Fibroblast of skin of scalp (primary cell): Measurements from ENCODE around the gene DYNC1H1.
A peak's percentile ranks its signal among the peaks of the same experiment; 100 is the strongest.
"Not testable (repeated sequence)": the region's sequence is repeated elsewhere in the genome, so short reads cannot be mapped to it uniquely, and the experiment has no call there.

Source experiments
- DNase-seq: peaks from one replicate; pipeline ENCODE4 v3.0.0-alpha.2; 2013

DYNC1H1 gene

GRCh38 chr14:102071283-102071998, 107.1 kb downstream of the DYNC1H1 start:
- peak; percentile 66 for DNase-seq

- DNase-seq = no peak
These were observed 110.1 kb downstream of the DYNC1H1 start for GRCh38 chr14:102074415-102074964.

GRCh38 chr14:102075155-102075554, 110.8 kb downstream of the DYNC1H1 start:
- no peak for DNase-seq

DNA sequence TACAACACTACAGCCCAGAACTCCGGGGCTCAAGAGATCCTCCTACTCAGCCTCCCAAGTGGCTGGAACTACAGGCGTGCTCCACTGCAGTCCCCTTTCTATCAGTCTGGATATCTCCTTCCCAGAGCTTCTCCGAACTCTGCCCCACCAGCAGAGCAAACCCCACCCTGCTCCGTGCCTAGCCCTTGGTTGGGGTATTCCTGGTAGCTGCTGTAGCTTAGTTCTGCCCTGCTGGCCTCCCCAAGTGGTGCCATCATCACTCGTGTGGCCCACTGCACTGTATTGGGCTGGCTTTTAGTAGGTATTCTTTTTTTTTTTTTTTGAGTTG, 113.0 kb downstream of the DYNC1H1 start:
- no peak for DNase-seq

DNA sequence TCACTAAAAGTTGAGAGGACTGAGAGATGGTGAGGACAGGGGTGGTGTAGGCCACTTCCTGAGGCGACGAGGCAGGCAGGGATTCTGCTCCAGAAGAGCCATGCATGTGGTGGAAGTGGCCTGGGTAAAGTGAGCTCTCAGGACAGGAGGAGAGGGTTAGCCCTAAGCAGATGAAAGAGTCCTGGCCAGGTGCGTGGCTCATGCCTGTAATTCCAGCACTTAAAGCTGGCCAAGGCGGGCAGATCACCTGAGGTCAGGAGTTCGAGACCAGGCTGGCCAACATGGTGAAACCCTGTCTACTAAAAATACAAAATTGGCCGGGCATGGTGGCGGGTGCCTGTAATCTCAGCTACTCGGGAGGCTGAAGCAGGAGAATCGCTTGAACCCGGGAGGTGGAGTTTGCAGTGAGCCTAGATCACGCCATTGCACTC, 114.0 kb downstream of the DYNC1H1 start:
- DNase-seq = not testable (repeated sequence)

- no peak for DNase-seq
These were observed 114.7 kb downstream of the DYNC1H1 start for GRCh38 chr14:102078831-102079699.

DNA sequence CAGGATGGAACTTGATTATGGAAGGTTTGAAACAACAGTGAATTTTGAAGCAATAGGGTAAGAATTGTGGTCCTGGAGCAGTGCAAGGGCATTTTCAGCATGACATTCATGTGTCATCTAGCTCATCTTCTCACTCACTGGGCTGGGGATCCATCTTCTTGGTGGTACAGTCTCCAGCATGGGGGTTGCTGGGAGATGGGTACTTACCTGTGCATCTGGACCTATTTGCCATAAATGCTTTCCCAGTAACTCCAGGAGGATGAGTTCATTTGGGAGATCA, 115.3 kb downstream of the DYNC1H1 start:
- DNase-seq = no peak

DNA sequence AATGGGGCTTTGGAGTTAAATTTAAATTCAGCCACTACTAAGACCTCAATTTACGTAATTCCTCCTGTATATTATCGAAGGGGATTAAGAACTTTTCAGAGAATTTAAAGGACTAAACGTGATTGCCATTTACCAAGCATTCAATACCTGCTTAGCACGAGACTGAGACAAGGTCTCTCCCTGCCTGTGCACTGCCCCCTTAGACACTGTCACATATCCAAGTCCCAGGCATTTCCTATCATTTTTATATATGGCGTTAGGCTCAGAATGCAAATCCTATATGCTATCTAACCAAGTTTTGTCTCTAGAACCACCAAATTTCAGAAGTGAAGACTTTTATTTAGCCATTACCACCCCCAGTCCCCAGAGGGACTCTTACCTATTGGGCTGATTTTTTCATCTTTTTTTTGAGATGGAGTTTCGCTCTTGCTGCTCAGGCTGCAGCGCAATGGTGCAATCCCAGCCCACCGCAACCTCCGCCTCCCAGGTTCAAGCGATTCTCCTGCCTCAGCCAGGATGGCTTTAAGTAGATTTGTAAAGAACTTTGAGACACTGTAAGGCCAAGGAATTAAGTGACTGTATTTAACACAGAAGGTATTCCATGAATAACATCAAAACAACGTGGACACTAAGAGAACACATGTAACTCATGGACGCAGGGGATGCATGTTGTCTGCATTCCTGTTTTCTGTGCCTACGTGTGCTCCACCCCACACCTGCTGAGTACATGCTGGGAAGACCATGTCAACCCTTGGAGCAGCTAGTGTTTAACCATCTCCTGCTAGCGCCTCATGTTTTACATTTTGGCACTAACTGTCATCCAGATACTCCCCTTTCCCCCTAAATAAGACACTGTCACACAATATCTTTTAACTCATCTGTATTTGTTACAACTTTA, 116.1 kb downstream of the DYNC1H1 start:
- no peak for DNase-seq

- no peak for DNase-seq
These were observed 117.1 kb downstream of the DYNC1H1 start for GRCh38 chr14:102081231-102082080.

DNA sequence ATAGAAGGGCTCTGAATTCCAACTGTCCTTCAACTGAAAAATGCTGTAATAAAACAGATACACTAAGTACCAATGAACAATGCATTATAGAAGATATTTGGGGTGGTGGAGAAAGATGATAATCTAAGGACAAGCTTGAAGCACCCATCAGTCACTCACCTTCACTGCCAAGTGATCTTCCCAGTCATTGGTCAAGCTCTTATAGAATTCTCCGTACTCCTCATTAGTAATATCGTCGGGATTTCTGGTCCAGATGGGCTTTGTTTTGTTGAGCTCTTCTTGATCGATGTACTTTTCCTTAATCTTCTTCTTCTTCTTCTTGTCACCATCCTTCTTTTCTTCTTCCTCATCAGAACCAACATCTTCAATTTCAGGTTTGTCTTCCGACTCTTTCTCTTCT, 120.1 kb downstream of the DYNC1H1 start:
- DNase-seq = not testable (repeated sequence)

GRCh38 chr14:102084931-102085330, 120.6 kb downstream of the DYNC1H1 start:
- DNase-seq = no peak

DNA sequence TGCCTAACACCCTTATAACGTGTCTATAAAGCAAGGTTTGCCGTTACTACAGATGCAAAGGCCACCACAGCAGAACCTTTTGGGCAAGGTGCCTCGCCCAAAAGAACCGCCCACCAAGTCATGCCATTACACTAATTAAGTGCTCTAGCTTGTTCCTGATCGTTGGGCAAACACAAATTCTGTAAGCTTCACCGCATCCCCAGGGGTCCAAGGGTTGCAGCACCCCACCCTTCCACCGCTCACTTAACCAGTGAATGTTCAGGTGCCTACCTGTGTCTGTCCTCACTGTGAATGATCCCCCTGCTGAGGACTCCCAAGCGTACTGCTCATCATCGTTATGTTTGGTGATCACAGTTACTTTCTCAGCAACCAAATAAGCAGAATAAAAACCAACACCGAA, 121.1 kb downstream of the DYNC1H1 start:
- DNase-seq = no peak

- DNase-seq = peak; percentile 66
These were observed 121.8 kb downstream of the DYNC1H1 start for GRCh38 chr14:102085948-102086708.

GRCh38 chr14:102086709-102086971, 122.3 kb downstream of the DYNC1H1 start:
- DNase-seq = no peak

GRCh38 chr14:102086972-102087761, 122.8 kb downstream of the DYNC1H1 start, which contains the start of gene HSP90AA1:
Gene HSP90AA1 (minus strand): TSS chr14:102087044. CDS start chr14:102086378, 666 bp downstream.
- peak; percentile 95 for DNase-seq

GRCh38 chr14:102087762-102088011, 123.3 kb downstream of the DYNC1H1 start:
- no peak for DNase-seq

- DNase-seq = peak; percentile 35
These were observed 123.8 kb downstream of the DYNC1H1 start for GRCh38 chr14:102088012-102088792.

GRCh38 chr14:102089621-102090343, 125.4 kb downstream of the DYNC1H1 start:
- no peak for DNase-seq

- DNase-seq = no peak
These were observed 126.3 kb downstream of the DYNC1H1 start for GRCh38 chr14:102090713-102091112.
